Subcutaneous abdominal adipose tissue (tissue), 5 donors: ENCODE results near the gene CSDE1.
"Not testable (repeated sequence)": the region's sequence is repeated elsewhere in the genome, so short reads cannot be mapped to it uniquely, and the experiment has no call there.

Source experiments
- H3K27ac ChIP-seq: one replicate; pipeline ENCODE4 v1.7.0; 2013; ENCODE audit warnings: low read depth, mild to moderate bottlenecking, inconsistent platforms, low read length, moderate library complexity
- H3K27me3 ChIP-seq, 5 donors: one replicate each; pipeline ENCODE4 v1.7.0; 2013; ENCODE audit warnings: low read length in 5 of 5, inconsistent platforms in 1 of 5; ENCODE audit not compliant: control insufficient read depth in 5 of 5, insufficient read depth in 4 of 5
- H3K36me3 ChIP-seq, 5 donors: one replicate each; pipeline ENCODE4 v1.7.0; 2013; ENCODE audit warnings: low read length in 5 of 5; ENCODE audit not compliant: control insufficient read depth in 5 of 5, insufficient read depth in 5 of 5
- H3K4me1 ChIP-seq, 5 donors: one replicate each; pipeline ENCODE4 v1.7.0; 2013; ENCODE audit warnings: low read length in 5 of 5, mild to moderate bottlenecking in 3 of 5, moderate library complexity in 1 of 5; ENCODE audit not compliant: control insufficient read depth in 5 of 5, insufficient read depth in 5 of 5
- H3K4me3 ChIP-seq, 5 donors: one replicate each; pipeline ENCODE4 v1.7.0; 2013; ENCODE audit warnings: low read length in 5 of 5, low read depth in 1 of 5
- H3K9ac ChIP-seq, 5 donors: one replicate each; pipeline ENCODE4 v1.7.0; 2013; ENCODE audit warnings: low read length in 5 of 5, mild to moderate bottlenecking in 4 of 5, moderate library complexity in 3 of 5
- H3K9me3 ChIP-seq, 5 donors: one replicate each; pipeline ENCODE4 v1.7.0; 2013; ENCODE audit warnings: low read length in 5 of 5; ENCODE audit not compliant: control insufficient read depth in 5 of 5
- donor health status: healthy.
- donor health status: healthy.
- donor health status: healthy.
- donor health status: healthy.
- donor health status: healthy.

Gene CSDE1

GRCh38 chr1:114757455-114758255 is at the start of gene CSDE1:
Gene CSDE1, minus strand, starts transcription at chr1:114757984. Its CDS starts 18,094 bp downstream, at chr1:114739890.
- Histone ChIP-seq H3K4me1 (peaks cover 10 to 54% (median 50%) of the 10 kb centered on the region in 5 donors), H3K27me3 (no peaks in the 10 kb centered on the region), H3K4me3 (peak within 1 kb of the TSS; percentile 97 to 100 (median 100)), H3K9ac (peak within 1 kb of the TSS; percentile 97 to 100 (median 100)), H3K27ac (peak within 1 kb of the TSS; percentile 100), H3K9me3 (no peaks in the 10 kb centered on the region), H3K36me3 (no peaks in the 10 kb centered on the region)

GRCh38 chr1:114804449-114804848 is 46.7 kb upstream of the CSDE1 start:
- not testable (repeated sequence) for H3K4me1 ChIP-seq, H3K9ac ChIP-seq, H3K27ac ChIP-seq, H3K27me3 ChIP-seq, H3K36me3 ChIP-seq, H3K4me3 ChIP-seq, H3K9me3 ChIP-seq

GRCh38 chr1:114803001-114803400 is 45.2 kb upstream of the CSDE1 start:
- Histone ChIP-seq H3K9me3 (no peaks in the 10 kb centered on the region), H3K36me3 (no peaks in the 10 kb centered on the region), H3K4me1 (no peaks in the 10 kb centered on the region), H3K4me3 (no peak overlapping the region), H3K27ac (no peak overlapping the region), H3K27me3 (peaks cover 0 to 3% (median 2%) of the 10 kb centered on the region in 5 donors), H3K9ac (no peak overlapping the region)

- no peaks in the 10 kb centered on the region for H3K9me3 ChIP-seq
- H3K27me3 ChIP-seq: peaks cover 0 to 4% (median 0%) of the 10 kb centered on the region in 5 donors
- H3K4me3 ChIP-seq: no peak overlapping the region
- H3K36me3 ChIP-seq: no peaks in the 10 kb centered on the region
- H3K9ac ChIP-seq: no peak overlapping the region
- no peaks in the 10 kb centered on the region for H3K4me1 ChIP-seq
- H3K27ac ChIP-seq: no peak overlapping the region
Measured at GRCh38 chr1:114794038-114794437, 36.3 kb upstream of the CSDE1 start.

- H3K27me3 ChIP-seq, H3K36me3 ChIP-seq, H3K27ac ChIP-seq, H3K9ac ChIP-seq, H3K4me1 ChIP-seq, H3K4me3 ChIP-seq, H3K9me3 ChIP-seq: not testable (repeated sequence)
Measured at GRCh38 chr1:114790581-114790980, 32.8 kb upstream of the CSDE1 start.

- not testable (repeated sequence) for H3K4me1 ChIP-seq, H3K4me3 ChIP-seq, H3K27me3 ChIP-seq, H3K9me3 ChIP-seq, H3K27ac ChIP-seq, H3K9ac ChIP-seq, H3K36me3 ChIP-seq
Measured at GRCh38 chr1:114786440-114786839, 28.7 kb upstream of the CSDE1 start.

GRCh38 chr1:114782476-114782875 is 24.7 kb upstream of the CSDE1 start:
- Histone ChIP-seq H3K4me3 (no peak overlapping the region), H3K9me3 (no peaks in the 10 kb centered on the region), H3K4me1 (peaks cover 0 to 21% (median 13%) of the 10 kb centered on the region in 5 donors), H3K27me3 (no peaks in the 10 kb centered on the region), H3K27ac (no peak overlapping the region), H3K9ac (no peak overlapping the region), H3K36me3 (peaks cover 2 to 13% (median 7%) of the 10 kb centered on the region in 5 donors)

- Histone ChIP-seq H3K4me1 (peaks cover 0 to 21% (median 13%) of the 10 kb centered on the region in 5 donors), H3K36me3 (peaks cover 7 to 20% (median 10%) of the 10 kb centered on the region in 5 donors), H3K9me3 (no peaks in the 10 kb centered on the region), H3K4me3 (peak within 1 kb of the TSS; percentile 79 to 99 (median 95)), H3K27me3 (no peaks in the 10 kb centered on the region), H3K9ac (peak within 1 kb of the TSS; percentile 78 to 94 (median 90)), H3K27ac (peak within 1 kb of the TSS; percentile 97)
Measured at GRCh38 chr1:114780344-114781226, 22.8 kb upstream of the CSDE1 start, which contains the start of gene SIKE1. Gene SIKE1, minus strand, starts transcription at chr1:114780685. Its CDS starts 78 bp downstream, at chr1:114780607.

GRCh38 chr1:114779722-114780121 is 21.9 kb upstream of the CSDE1 start:
- Histone ChIP-seq H3K27me3 (no peaks in the 10 kb centered on the region), H3K4me1 (peaks cover 0 to 21% (median 13%) of the 10 kb centered on the region in 5 donors), H3K36me3 (peaks cover 14 to 28% (median 19%) of the 10 kb centered on the region in 5 donors), H3K9ac (peak overlapping the region; percentile 78 to 94 (median 90)), H3K27ac (peak overlapping the region; percentile 97), H3K4me3 (peak overlapping the region; percentile 79 to 99 (median 95)), H3K9me3 (no peaks in the 10 kb centered on the region)

- not testable (repeated sequence) for H3K9ac ChIP-seq
- peaks cover 23 to 51% (median 39%) of the 10 kb centered on the region in 5 donors for H3K36me3 ChIP-seq
- peaks cover 0 to 21% (median 13%) of the 10 kb centered on the region in 5 donors for H3K4me1 ChIP-seq
Measured at GRCh38 chr1:114776726-114777125, 18.9 kb upstream of the CSDE1 start.

More at GRCh38 chr1:114776726-114777125, 18.9 kb upstream of the CSDE1 start:
- H3K9me3 ChIP-seq, H3K4me3 ChIP-seq, H3K27ac ChIP-seq, H3K27me3 ChIP-seq: not testable (repeated sequence)
